HG02938 (cell line): ENCODE results near the gene FADS3.
"Not testable (repeated sequence)": the region's sequence is repeated elsewhere in the genome, so short reads cannot be mapped to it uniquely, and the experiment has no call there.

Experiments used
- ATAC-seq: cut with Tn5 transposase; IDR thresholded peaks from one replicate; pipeline ENCODE4 v1.9.1; 2021; ENCODE audit warnings: mild to moderate bottlenecking, moderate library complexity; ENCODE audit not compliant: unreplicated experiment

Gene FADS3

DNA sequence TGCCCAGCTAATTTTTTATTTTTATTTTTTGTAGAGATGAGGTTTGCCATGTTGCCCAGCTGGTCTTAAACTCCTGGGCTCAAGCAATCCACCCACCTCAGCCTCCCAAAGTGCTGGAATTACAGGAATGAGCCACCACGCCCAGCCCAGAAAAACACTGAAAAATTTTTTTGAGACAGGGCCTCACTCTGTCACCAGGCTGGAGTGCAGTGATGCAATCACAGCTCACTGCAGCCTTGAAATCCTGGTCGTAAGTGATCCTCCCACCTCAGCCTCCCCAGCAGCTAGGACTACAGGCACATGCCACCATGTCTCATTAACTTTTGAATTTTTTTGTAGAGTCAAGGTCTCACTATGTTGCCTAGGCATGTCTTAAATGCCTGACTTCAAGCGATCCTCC lies 9.1 kb downstream of the FADS3 start:
- not testable (repeated sequence) for ATAC-seq

- no peak for ATAC-seq
Observed at GRCh38 chr11:61881397-61881796, 9.9 kb downstream of the FADS3 start.

DNA sequence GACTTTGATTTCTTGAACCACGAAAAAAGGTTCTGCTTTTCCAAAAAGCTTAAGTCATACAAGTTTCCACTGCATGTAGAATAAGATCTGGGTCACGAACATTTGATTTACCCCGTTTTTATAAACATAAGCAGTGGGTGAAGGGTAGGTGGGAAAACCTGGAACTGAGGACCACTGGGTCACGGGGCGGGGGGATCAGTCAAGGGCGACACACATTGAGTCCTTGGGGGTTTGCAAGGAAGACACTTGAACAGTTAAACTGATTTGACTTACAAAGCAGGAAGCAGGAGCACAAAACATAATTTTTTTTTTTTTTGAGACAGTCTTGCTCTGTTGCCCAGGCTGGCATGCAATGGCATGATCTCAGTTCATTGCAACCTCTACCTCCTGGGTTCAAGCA lies 10.9 kb downstream of the FADS3 start:
- no peak for ATAC-seq

DNA sequence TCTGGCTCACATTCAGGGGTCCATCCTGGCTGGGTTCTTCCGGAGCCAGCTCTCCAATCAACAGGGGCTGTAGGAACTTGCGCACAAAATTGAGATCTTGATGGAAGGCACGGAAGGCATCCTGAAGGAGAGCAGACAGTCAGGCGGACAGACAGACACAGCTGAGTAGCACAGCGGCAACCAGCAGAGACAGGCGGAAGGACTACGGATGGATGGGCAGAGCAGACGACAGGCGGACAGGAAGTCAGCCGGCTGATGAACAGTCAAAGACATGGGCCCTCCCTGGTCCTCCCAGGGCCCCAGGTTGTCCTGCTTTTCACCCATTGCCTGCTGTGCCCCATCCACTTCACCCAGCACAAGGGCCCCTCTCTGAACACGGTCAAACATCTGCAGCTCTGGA lies 11.3 kb downstream of the FADS3 start:
- ATAC-seq: no peak

DNA sequence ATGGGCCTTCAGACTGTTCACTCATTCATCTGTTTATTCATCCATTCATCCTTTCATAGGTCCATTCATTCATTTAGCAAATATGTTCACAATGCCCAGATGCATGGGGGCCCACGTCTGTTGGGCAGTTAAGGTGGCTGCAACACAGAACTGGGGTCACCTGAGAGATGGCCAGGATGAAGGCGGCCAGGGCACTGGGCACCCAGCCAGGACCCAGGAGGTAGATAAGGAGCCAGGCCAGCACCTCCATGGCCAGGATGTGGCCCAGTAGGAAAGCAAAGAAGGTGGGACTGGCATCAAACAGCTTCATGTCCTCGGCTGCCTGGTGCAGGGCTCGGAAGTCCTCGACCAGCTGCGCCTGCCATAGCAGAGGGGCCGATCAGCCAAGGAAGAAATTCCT lies 12.2 kb downstream of the FADS3 start:
- no peak for ATAC-seq

GRCh38 chr11:61875698-61876097 lies 15.6 kb downstream of the FADS3 start:
- no peak for ATAC-seq

- ATAC-seq: no peak
Observed at GRCh38 chr11:61874853-61875252, 16.5 kb downstream of the FADS3 start.

GRCh38 chr11:61874377-61874809 lies 17.0 kb downstream of the FADS3 start:
- ATAC-seq: no peak

DNA sequence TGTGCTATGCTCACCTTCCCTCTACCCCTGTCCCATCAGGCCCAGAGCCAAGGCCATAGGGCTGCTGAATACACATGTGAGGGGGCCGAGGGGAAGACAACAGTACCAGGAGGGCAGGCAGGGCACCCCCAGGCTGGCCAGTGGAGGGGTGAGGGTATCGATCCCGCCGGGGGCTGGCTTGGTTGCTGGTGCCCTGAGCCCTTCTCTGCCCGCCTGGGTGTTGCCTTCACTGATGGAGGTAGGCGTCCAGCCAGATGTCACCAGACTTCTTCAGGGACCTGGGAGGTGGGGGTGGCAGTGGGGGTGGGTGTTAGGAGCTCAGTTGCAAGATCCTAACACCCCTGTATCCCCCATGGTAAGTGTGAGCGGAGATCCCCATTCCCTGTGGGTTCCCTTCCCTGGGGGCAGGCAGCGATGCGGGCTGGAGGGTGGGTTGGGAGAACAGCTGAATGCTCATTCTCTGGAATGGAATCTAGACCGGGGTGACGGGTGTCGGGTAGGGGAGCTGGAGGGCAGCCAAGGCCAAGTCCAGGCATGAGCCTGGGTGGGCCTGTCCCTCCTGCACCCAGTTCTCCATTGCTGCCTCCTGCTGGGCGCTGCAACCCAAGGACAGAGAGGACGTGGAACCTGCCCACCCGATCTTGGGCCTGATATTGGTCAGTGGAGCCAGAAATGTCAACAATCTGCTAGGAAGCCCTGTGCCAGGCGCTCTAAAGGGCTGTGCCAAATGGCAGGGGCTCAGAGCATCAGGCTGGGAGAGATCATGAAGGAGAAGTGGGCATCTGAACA lies 17.6 kb downstream of the FADS3 start:
- ATAC-seq: no peak

DNA sequence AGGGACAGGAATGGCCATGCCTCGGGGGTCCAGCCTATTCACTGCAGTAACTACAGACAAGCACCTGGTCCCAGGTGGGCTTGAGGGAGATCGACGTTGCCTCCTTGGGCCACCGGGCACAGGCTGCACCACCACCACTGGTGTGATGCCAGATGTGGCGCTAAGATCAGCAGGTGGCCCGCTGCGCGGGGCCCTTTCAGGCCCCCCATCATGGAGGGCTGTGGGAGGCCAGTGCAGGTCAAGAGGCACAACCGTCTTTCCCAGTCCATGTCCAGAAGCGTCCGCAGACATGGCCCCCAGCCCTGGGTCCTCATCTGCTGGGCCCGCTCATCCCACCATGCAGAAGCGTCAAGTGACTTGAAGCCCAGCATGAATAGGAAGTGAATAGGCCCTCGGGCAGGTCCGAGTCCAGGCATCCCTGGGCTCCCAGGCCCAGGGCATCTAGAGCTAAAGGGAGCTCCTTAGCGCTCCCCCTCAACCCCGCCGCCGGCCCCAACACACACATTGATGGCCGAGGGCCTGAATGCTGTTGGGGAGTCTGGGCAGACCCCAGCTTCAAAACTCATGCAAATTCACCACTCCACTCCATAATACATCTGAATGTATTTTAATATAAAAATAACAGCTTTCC lies 18.3 kb downstream of the FADS3 start:
- no peak for ATAC-seq

- peak; percentile 70 for ATAC-seq
Observed at GRCh38 chr11:61871158-61871597, 20.2 kb downstream of the FADS3 start.

DNA sequence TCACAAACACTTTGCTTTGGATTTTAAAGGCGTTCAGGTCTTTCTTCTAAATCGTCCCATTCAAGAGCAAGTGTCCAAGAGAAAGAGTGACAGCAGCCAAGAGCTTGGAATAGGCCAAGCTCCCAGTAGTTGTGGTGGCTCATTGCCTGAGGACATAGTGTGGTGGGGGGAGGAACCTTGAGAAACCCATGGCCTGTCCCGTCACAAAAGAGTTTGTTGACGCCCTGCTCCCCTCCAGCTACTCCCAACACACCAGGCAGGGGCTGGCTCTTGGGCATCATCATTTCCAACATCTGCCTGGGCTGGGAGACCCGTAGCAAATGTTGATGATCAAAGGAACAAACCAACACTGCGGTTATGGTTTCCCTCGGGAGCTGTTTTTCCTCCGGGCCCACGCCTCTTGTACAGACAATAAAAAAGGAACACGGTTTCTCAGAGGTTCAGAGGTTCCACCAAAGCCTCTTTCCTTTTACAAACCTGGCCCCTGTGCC lies 20.8 kb downstream of the FADS3 start:
- ATAC-seq: no peak

DNA sequence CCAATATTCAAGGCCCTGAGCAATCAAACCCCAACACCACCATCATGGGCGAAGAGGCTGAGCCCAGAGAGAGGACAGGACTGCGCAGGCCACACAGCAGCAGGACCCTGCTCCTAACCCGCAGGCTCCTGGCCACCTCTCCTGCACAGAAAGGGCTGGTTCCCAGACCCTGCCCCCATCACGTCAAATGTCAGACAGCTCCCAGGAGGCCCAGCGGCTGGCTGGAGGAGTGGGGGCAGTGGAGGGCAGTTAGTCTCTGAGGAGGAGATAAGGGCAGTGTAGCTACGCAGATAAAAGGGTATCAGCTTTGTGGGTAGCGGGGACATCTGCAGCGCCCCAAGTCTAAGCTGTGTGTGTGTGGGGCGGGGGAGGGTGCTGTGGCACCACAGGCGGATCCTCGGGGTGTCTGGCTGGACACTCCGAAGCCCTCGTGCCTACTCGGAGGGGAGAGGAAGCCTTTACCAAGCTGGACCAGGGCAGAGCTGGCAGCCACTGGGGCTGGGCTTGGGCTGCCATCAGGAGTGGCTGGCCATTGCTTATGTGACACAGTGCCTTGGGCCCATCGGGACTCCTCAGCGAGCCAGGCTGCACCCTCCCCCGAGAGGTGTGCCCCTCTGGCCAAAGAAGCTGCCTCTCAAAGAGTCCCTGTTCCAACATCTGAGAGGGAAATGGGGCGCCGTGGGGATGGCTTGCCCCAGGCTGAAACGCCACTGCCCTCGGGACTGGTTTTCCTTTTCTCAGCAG lies 21.5 kb downstream of the FADS3 start:
- ATAC-seq: no peak

DNA sequence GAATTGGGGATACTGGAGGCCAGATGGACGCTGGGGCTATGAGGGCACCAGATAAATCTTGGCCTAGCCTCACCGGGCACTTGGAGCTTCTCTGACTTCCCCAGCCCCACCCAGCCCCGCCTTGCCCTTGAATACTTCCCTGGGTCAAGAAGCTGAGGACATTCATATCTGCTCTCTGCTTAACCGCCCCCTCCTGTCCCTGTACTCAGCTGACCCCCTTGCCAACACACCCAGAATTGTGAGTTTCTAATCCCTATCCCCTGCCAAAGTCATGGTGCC lies 22.0 kb downstream of the FADS3 start:
- ATAC-seq: no peak

DNA sequence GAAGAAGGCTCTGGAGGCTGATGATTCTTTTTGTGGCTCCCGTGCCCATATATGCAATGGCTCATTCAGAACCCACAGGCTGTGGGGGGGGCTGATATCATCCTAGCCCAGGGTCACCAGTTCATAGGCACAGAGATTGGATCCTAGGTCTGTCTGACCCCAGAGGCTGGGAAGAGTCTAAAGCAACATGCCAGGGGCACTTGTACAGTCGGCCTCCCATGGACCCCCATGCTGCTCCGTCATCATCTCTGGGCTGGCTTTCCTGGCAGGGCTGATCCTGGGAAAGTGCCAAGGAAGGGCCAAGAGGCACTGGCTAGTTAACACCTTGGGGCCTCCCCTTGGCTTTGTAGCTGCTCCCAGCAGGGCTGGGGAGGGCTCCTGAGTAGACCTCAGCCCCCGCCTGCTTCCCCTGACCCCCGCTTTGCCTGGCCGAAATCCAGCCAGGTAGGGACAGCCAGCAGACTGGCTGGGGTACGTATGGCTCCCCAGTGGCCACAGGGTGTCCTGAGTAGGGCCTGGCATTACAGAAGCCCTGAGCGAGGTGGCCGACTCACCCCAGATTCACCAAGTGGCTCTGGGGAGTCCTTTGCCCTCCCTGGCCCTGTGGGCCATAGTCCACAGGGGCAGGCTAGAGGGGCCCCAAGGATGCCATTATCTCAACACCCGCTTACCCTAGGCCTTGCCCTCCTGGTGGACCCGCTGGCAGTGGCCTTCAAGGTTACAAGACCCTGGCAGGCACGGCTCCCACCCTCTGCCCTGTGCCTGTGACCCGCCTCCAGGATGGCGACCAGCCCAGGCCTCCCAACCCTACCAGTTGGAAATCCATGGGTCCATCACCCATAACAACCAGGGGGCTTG lies 22.5 kb downstream of the FADS3 start:
- ATAC-seq: no peak

DNA sequence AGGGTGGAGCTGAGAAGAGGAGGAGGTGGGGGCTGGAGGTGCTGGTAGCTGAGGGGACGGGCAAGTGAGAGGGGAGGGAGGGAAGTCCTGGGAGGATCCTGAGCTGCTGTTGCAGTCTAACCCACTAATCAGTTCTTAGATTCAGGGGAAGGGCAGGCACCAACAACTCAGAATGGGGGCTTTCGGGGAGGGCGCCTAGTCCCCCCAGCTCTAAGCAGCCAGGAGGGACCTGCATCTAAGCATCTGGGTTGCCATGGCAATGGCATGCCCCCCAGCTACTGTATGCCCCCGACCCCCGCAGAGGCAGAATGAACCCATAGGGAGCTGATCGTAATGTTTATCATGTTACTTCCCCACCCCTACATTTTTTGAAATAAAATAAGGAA lies 24.4 kb downstream of the FADS3 start:
- no peak for ATAC-seq

DNA sequence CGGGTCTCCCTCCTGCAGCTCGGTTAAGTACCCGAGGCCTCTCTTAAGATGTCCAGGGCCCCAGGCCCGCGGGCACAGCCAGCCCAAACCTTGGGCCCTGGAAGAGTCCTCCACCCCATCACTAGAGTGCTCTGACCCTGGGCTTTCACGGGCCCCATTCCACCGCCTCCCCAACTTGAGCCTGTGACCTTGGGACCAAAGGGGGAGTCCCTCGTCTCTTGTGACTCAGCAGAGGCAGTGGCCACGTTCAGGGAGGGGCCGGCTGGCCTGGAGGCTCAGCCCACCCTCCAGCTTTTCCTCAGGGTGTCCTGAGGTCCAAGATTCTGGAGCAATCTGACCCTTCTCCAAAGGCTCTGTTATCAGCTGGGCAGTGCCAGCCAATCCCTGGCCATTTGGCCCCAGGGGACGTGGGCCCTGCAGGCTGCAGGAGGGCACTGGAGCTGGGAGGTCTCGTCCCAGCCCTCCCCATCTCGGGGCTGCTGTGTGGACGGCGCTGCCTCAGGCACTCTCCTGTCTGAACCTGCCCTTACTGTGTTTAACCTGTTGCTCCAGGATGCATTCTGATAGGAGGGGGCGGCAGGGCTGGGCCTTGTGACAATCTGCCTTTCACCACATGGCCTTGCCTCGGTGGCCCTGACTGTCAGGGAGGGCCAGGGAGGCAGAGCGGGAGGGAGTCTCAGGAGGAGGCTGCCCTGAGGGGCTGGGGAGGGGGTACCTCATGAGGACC lies 25.0 kb downstream of the FADS3 start:
- ATAC-seq: no peak

GRCh38 chr11:61864814-61865775 lies 26.2 kb downstream of the FADS3 start:
- no peak for ATAC-seq

DNA sequence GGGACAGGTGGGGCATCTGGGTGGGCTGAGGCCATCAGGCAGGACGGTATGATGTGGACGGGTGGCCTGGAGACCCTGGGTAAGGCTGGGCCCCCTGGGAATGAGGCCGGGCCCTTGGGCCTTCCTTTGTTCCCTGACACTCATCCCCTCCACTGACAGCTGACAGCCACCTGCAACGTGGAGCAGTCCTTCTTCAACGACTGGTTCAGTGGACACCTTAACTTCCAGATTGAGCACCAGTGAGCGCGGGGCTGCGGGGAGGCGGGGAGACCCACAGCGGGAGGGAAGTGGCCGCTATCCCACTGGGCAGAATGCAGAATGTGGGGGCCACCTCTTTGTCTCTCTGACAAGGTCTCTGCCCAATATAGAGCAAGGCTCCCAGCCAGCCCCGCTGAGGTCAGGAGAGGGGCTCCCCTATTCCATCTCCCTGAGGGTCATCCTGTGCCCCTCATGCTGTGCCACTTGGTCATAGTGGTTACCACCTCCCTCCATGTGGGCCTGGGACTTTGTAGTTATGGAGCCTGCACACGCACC lies 27.7 kb downstream of the FADS3 start:
- no peak for ATAC-seq
